ENCODE results near the gene CPT2. TPM values are rescaled to one million over a fixed set of nuclear protein-coding genes. Genes with fewer than 3 reads are reported as not detected.

Gene CPT2
- 10 to 100 TPM in 2 of 3 donors, 1 to 10 TPM in 1; 8.2 to 21.6 (median 13.0) TPM for polyA plus RNA-seq

DNA sequence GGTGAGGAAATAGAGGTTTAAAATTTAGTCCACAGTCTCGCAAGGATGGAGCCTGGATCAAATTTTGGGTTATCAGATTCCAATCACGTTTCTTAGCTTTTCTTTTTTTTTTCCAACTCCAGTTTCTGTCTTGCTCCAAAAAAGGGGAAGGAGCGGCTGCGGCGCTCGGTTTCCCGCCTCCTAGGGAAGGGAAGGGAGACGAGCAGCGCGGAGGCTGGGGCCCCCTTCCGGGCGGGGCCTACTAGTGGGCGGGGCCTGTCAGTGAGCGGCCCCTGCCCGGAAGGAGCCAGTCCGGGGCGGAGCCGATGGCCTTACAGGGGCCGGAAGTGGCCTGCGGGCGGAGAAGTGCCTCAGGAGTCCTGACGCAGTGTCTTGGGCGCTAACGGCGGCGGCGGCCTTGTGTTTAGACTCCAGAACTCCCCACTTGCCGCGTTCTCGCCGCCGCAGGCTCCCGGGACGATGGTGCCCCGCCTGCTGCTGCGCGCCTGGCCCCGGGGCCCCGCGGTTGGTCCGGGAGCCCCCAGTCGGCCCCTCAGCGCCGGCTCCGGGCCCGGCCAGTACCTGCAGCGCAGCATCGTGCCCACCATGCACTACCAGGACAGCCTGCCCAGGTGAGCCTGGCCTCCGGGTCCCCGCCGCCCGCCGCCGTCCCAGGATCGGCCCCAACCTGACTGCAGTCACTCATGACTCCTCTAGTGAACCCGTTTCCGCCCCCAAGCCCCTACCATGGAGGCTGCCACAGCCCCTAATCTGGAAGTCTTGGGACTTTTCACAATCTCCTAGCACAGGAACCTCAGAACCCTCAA lies at the start of gene CPT2:
Gene CPT2 (plus strand): TSS at position 340 of the 806 bp plus-strand sequence. CDS start 120 bp downstream, at position 460.
- 0% methylated on average over 44 to 57 of the region's 57 CpGs for WGBS, 3 donors
- H3K27ac ChIP-seq (ENCODE audit: low read depth, low read length), result peak within 1 kb of the TSS; percentile 100

DNA sequence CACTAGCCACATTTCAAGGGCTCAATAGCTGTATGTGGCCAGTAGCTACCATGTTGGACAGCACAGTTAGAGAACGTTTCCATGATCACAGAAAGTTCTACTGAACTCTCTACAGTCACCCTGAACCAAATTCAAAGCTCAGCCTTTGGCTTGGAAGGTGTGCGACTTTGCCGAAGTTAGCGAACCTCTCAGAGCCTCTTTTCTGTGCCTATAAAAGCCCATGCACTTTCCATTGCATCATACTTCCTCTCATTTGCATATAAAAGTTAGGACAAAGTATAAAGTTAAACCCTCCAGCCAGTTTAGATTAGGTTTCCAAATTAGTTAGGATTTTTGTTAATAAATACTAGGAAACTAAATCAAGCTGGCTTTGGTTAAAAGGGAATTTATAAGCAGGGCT lies 49.5 kb upstream of the CPT2 start:
- WGBS, 3 donors, result 68 to 94% (median 86%) methylated on average over 4 of the region's 4 CpGs
- no peak overlapping the region for H3K27ac ChIP-seq (ENCODE audit: low read depth, low read length)

DNA sequence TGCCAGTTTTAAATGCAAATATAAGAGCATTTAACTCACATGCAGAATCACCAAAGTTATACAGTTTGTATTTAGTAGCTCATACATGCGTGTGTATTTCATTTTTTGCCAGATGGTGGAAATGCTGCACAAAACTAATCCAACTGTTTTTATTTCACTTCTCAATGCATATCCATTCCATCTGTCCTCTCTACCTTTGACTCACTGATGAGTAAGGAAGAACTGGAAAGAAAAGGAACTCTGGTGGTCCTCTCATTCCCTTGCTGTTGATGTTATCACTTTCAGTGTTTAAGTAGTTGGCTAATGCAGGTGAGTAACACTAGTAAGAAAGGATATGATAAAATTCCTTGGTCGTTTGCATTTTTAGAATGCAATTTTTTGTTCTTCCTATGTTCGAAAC lies 48.5 kb upstream of the CPT2 start:
- WGBS, 3 donors, result 79 to 84% (median 81%) methylated on average over 3 of the region's 3 CpGs

GRCh38 chr1:53153752-53154151 lies 42.9 kb upstream of the CPT2 start:
- 74 to 92% (median 82%) methylated on average over 3 of the region's 3 CpGs for WGBS, 3 donors
- no peak overlapping the region for H3K27ac ChIP-seq (ENCODE audit: low read depth, low read length)

More for the DNA sequence above, 48.5 kb upstream of the CPT2 start:
- no peak overlapping the region for H3K27ac ChIP-seq (ENCODE audit: low read depth, low read length)

DNA sequence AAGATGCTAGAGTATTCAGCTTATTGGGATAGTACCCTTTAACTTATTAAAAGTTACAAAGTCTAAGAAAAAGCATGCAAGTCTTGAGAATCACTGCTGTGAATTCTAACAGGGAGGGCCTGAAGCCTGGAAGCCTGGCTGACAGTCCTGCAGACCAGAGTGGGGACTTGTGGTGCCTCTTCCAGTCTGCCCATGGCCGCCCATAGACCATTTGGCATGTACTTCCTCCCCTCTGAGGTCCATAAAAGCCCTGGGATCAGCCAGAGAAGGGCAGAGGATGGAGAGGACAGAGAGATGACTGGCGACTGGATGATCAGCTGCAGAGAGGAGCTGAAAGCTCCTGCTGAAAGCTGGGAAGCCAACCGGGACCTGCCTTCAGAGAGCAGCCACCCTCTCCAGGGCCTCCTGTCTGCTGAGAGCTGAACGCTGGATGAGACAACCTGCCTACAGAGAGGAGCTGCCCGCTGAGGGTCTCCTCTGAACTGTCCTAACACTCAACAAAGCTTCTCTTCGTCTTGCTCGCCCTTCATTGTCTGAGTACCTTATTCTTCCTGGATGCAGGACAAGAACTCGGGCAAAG lies 41.7 kb upstream of the CPT2 start:
- H3K27ac ChIP-seq (ENCODE audit: low read depth, low read length), result no peak overlapping the region
- 83 to 89% (median 85%) methylated on average over 8 of the region's 8 CpGs for WGBS, 3 donors

DNA sequence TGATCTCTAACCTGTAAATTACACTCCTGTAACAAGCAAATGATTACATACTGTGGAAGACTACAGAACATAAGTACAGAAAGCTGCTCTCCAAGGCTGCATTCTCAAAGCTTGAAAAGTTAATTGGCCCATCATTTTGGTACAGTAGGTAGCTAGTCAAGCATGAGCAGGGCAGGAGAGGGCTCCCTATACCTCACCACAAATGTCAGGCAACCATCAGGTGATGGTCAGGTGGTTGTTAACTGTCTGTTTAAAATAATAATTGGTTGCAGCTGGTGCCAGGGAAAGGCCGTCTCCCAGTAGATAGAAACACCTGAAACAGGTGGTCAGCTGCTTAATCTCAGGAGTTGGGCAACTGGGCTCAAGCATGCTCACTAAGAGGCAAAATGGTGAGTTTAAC lies 41.1 kb upstream of the CPT2 start:
- WGBS, 3 donors, result 47 to 90% (median 81%) methylated on average over 1 of the region's 1 CpG
- no peak overlapping the region for H3K27ac ChIP-seq (ENCODE audit: low read depth, low read length)

DNA sequence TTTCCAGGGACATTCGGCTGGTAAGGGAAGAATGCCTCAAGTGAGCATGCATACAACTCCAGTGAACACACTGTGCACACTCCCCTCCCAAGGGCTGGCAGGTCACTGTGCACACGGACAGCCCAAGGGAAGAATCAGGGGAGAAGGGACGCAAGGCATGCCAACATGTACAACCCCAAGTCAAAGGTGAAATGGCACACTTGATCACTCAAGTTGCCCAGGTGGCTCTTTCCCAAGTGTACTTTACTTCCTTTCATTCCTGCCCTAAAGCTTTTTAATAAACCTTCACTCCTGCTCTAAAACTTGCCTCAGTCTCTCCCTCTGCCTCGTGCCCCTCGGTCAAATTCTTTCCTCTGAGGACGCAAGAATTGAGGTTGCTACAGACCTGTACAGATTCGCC lies 40.7 kb upstream of the CPT2 start:
- no peak overlapping the region for H3K27ac ChIP-seq (ENCODE audit: low read depth, low read length)
- WGBS, 3 donors, result 85 to 89% (median 88%) methylated on average over 7 of the region's 7 CpGs

DNA sequence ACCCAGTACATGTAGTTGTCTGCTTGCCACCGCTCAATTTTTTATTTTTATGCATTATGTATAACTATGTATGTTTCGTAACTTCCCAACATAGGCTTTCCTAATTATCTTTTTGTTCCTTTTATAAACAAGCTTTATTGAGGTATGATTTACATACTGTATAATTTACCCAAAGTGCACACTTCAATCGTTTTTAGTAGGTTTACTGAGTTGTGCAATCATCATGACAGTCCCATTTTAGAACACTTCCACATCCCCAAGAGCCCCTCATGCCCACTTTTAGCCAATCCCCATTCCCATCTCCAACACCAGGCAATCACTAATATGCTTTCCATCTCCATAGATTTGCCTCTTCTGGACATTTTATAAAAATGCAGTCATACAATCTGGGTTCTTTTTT lies 39.8 kb upstream of the CPT2 start:
- 64 to 79% (median 66%) methylated on average over 3 of the region's 3 CpGs for WGBS, 3 donors
- no peak overlapping the region for H3K27ac ChIP-seq (ENCODE audit: low read depth, low read length)

DNA sequence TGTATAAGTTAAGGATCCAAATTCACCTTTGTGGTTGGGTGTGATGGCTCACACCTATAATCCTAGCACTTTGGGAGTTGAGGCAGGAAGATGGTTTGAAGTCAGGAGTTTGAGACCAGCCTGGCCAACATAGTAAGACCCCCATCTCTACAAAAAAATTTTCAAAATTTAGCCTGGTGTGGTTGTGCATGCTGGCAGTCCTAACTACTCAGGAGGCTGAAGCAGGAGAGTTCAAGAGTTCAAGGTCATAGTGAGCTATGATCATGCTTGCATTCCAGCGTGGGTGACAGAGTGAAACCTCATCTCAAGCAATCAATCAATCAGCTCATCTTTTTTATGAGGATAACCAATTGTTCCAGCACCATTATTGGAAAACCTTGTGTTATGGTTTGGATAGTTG lies 37.7 kb upstream of the CPT2 start:
- WGBS, 3 donors, result 39 to 88% (median 81%) methylated on average over 1 of the region's 1 CpG

GRCh38 chr1:53160924-53161378 lies 35.7 kb upstream of the CPT2 start:
- no peak overlapping the region for H3K27ac ChIP-seq (ENCODE audit: low read depth, low read length)
- WGBS, 3 donors, result 59 to 75% (median 73%) methylated on average over 2 of the region's 2 CpGs

More for the DNA sequence above, 37.7 kb upstream of the CPT2 start:
- no peak overlapping the region for H3K27ac ChIP-seq (ENCODE audit: low read depth, low read length)

DNA sequence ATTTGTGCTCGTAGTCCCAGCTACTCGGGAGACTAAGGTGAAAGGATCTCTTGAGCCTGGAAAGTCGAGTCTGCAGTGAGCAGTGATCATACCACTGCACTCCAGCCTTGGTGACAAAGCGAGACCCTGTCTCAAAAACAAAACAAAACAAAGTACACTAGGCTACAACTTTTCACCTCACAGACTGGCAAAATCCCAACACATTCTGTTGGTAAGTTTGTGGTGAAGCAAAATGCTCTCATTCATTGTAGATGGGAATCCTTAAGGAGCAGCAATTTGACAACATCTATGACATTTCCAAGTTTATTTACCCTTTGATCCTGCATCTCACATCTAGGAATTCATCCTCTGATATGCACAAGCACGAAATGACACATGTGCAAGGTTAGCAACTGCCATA lies 34.0 kb upstream of the CPT2 start:
- WGBS, 3 donors, result 78 to 91% (median 78%) methylated on average over 5 of the region's 5 CpGs
- no peak overlapping the region for H3K27ac ChIP-seq (ENCODE audit: low read depth, low read length)

DNA sequence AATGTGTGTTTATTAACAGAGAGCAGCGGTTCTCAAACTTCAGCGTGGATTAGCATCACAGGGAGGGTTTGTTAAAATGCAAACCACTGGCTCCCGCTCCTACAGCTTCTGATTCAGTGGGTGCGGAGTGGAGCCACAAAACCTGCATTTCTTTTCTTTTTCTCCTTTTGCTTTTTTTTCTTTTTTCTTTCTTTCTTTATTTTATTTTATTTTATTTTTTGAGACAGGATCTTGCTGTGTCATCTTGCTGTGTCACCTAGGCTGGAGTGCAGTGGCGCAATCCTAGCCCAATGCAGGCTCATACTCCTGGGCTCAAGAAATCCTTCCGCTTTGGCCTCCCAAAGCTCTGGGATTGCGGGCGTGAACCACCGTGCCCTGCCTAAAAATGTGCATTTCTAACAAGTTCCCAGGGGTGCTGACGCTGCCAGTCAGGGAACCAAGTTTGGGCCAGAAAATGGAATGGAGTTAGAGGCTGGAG lies 33.3 kb upstream of the CPT2 start:
- WGBS, 3 donors, result 78 to 85% (median 79%) methylated on average over 10 of the region's 10 CpGs
- no peak overlapping the region for H3K27ac ChIP-seq (ENCODE audit: low read depth, low read length)

GRCh38 chr1:53165408-53165961 lies 31.1 kb upstream of the CPT2 start:
- H3K27ac ChIP-seq (ENCODE audit: low read depth, low read length), result no peak overlapping the region
- WGBS, 3 donors, result 67 to 77% (median 73%) methylated on average over 5 of the region's 5 CpGs

DNA sequence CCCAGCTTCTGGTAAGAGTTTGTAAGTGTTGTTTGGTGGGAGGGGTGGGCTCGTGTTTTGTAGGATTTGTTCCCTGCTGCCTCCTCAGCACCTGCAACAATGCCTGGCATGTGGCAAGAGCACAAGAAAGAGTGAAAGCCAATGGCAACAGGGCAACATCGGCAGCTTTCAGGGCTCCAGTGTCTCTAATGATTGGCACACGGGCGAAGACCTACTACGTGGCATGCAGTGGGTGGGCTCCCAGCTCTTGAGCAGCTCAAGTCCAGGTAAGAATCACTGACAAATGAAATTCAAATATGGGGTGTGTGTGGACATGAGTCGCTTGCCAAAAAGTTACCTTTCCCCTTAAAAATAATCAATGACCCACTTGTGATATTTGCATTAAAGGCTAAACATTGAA lies 30.3 kb upstream of the CPT2 start:
- H3K27ac ChIP-seq (ENCODE audit: low read depth, low read length), result no peak overlapping the region
- 84 to 89% (median 87%) methylated on average over 6 of the region's 6 CpGs for WGBS, 3 donors

DNA sequence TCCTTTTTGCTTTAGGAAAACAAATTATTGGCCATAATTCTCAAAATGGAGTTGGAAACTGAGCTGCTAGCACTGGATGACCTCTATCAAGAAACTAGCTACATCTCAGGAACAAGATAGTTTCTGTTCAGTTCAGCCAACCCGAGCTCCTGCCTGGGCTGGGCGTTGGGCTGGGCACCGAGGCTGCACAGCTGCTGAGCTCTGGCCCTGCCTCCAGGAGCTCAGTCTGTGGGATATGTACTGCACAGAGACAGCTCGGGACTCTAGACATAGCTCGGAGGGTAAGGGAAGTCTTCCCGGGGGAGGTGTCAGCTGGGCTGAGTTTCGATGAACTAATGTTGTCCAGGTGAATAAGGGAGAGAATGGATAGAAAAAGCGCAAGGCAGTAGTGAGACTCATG lies 29.7 kb upstream of the CPT2 start:
- 76 to 87% (median 83%) methylated on average over 8 of the region's 8 CpGs for WGBS, 3 donors
- no peak overlapping the region for H3K27ac ChIP-seq (ENCODE audit: low read depth, low read length)

GRCh38 chr1:53172426-53173128 lies 24.0 kb upstream of the CPT2 start:
- WGBS, 3 donors, result 29 to 64% (median 37%) methylated on average over 6 of the region's 6 CpGs

GRCh38 chr1:53174971-53175913 lies 21.4 kb upstream of the CPT2 start:
- no peak overlapping the region for H3K27ac ChIP-seq (ENCODE audit: low read depth, low read length)
- 58 to 79% (median 78%) methylated on average over 10 of the region's 10 CpGs for WGBS, 3 donors

More at GRCh38 chr1:53172426-53173128, 24.0 kb upstream of the CPT2 start:
- no peak overlapping the region for H3K27ac ChIP-seq (ENCODE audit: low read depth, low read length)

All from adipose tissue (tissue), 3 donors.